Psoas muscle (tissue), 8 donors: ENCODE data around the gene CMSS1. TPM values are rescaled to one million over a fixed set of nuclear protein-coding genes. Genes with fewer than 3 reads are reported as not detected.

ENCODE experiments used
- ATAC-seq, 4 donors: fragments of 200-7000 bp; cut with Tn5 transposase; one replicate each; pipeline ENCODE4 v1.9.1; 2020; ENCODE audit warnings: moderate library complexity in 3 of 4, mild to moderate bottlenecking in 2 of 4
- DNase-seq, 2 donors: peaks; one replicate each; pipeline ENCODE4 v3.0.0-alpha.2; 2020
- H3K27ac ChIP-seq: fragments of 200-600 bp; one replicate; pipeline ENCODE4 v1.8.0; 2022
- H3K27me3 ChIP-seq, 3 donors: fragments of 200-600 bp in 1 of 3; one replicate each; pipeline versions ENCODE4 v1.6.1 to v1.8.0; 2013 to 2022; ENCODE audit warnings: low read length in 2 of 3, mild to moderate bottlenecking in 2 of 3, moderate library complexity in 1 of 3; ENCODE audit not compliant: insufficient read depth in 3 of 3
- H3K36me3 ChIP-seq, 2 donors: fragments of 200-600 bp in 1 of 2; one replicate each; pipeline versions ENCODE4 v1.6.1 to v1.8.0; 2013 to 2022; ENCODE audit warnings: low read depth in 1 of 2, mild to moderate bottlenecking in 1 of 2, moderate library complexity in 1 of 2; ENCODE audit not compliant: insufficient read depth in 1 of 2
- H3K4me1 ChIP-seq: fragments of 200-600 bp; one replicate; pipeline ENCODE4 v1.8.0; 2022
- H3K4me3 ChIP-seq: fragments of 200-600 bp; one replicate; pipeline ENCODE4 v1.8.0; 2022; ENCODE audit warnings: mild to moderate bottlenecking
- H3K9me3 ChIP-seq: fragments of 200-600 bp; one replicate; pipeline ENCODE4 v1.8.0; 2022
- CTCF ChIP-seq: fragments of 200-600 bp; IDR thresholded peaks from one replicate; pipeline ENCODE4 v1.8.0; 2022; ENCODE audit warnings: antibody characterized with exemption
- WGBS, 3 donors: extraction: QIAGEN DNeasy Blood & Tissue Kit; methylation state at CpG; one replicate each; pipeline versions ENCODE4 v1.1.6 to v1.1.7; 2013; 5-methylcytosine and 5-hydroxymethylcytosine counted together
- intact Hi-C, 2 donors: fragments of 100-400 bp; cut with DNase I; formaldehyde crosslinking; loops; one replicate each; pipeline versions ENCODE4 v1.11.0 to v1.14.2; 2022
- polyA plus RNA-seq, 3 donors: library from polyadenylated mRNA; stranded (reverse); fragments of 200-250 nt; gene quantifications; one replicate each; pipeline ENCODE4 v1.2.3, GENCODE V29; 2013
- total RNA-seq, 4 donors: library from RNA; stranded (reverse); fragmentation: NEBNext Ultra II Directional in 2 of 4; extraction: Animal tissue kit (Norgen Biotek cat#: 25700) in 2 of 4; gene quantifications; one replicate each; pipeline versions ENCODE4 v1.2.1 to v1.2.4, GENCODE V29; 2021 to 2023
- donor health status: healthy with polysubstance abuse.
- donor health status: DM: no; HTN: no; CAD: no; lungs with moderate emphysema.
- donor health status: Bipolar disorder and iron deficiency.
- donor health status: healthy.
- donor health status: DM: yes; HTN: yes; CAD: no.
- donor health status: DM: no; HTN: no; CAD: no.
- donor health status: DM: no; HTN: no; CAD: no.
- donor health status: DM: yes; HTN: yes; CAD: no.

Gene CMSS1
- total and polyA plus RNA-seq, 7 donors = 18.4 to 174 (median 58.8) TPM

GRCh38 chr3:100141586-100141985 lies 323.9 kb downstream of the CMSS1 start:
- peaks cover 14% of the 10 kb centered on the region for H3K9me3 ChIP-seq
- 57 to 83% (median 71%) methylated on average over 1 of the region's 1 CpG for WGBS, 3 donors
- H3K27ac ChIP-seq = no peak overlapping the region
- H3K4me1 ChIP-seq = no peaks in the 10 kb centered on the region
- H3K27me3 ChIP-seq = no peaks in the 10 kb centered on the region
- H3K36me3 ChIP-seq = no peaks in the 10 kb centered on the region
- no peak for DNase-seq
- TF ChIP-seq CTCF = no peak
- no peak overlapping the region for H3K4me3 ChIP-seq
- ATAC-seq = no peak
- intact Hi-C loops = no loop called here

DNA sequence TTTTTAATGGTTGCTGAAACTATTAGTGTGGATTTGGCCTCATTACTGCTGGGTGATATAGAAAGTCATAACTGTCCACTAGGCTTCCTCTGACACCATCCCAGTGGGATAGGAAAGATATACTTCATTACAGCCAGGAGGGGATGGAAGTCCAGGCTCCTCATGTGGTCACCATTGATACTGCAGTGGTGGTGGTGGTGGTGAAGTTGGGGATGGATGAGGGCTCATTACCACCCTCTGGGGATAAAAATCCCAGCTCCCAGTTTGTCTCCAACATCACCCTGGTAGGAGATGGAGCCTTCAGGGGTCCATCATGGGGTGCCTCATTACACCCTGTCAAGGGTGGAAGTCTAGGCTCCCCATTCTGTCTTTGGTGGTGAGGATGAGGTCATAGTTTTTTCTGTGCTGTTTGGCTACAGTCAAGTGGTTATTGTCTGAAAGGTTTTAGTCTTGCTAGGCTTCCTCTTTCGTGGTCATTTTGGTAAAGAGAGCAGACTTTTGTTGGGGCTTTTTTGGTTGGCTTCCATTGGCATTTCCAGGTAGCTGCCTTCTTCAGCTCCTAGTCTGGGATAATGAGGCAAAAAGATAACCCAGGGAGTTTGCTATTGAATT lies 326.7 kb downstream of the CMSS1 start:
- H3K27ac ChIP-seq = no peak overlapping the region
- ATAC-seq (no peak), DNase-seq (no peak)
- H3K36me3 ChIP-seq = no peaks in the 10 kb centered on the region
- no peaks in the 10 kb centered on the region for H3K27me3 ChIP-seq
- no peak for TF ChIP-seq CTCF
- peaks cover 14% of the 10 kb centered on the region for H3K9me3 ChIP-seq
- no peaks in the 10 kb centered on the region for H3K4me1 ChIP-seq
- 85 to 94% (median 90%) methylated on average over 1 of the region's 1 CpG for WGBS, 3 donors
- no peak overlapping the region for H3K4me3 ChIP-seq
- intact Hi-C loops = no loop called here

GRCh38 chr3:100149130-100149529 lies 331.5 kb downstream of the CMSS1 start:
- WGBS, 3 donors = 60 to 74% (median 61%) methylated on average over 2 of the region's 2 CpGs
- peaks cover 16% of the 10 kb centered on the region for H3K4me1 ChIP-seq
- ATAC-seq (no peak), DNase-seq (no peak)
- H3K4me3 ChIP-seq = no peak overlapping the region
- H3K36me3 ChIP-seq = no peaks in the 10 kb centered on the region
- H3K27ac ChIP-seq = peak overlapping the region; percentile 81
- no peak for TF ChIP-seq CTCF
- intact Hi-C loops = no loop called here
- no peaks in the 10 kb centered on the region for H3K9me3 ChIP-seq
- no peaks in the 10 kb centered on the region for H3K27me3 ChIP-seq

GRCh38 chr3:100149713-100150415 lies 332.2 kb downstream of the CMSS1 start:
- intact Hi-C loops = loop anchor here in 1 of 2 donors (2.0 kb wide), 1 partner anchor 23 kb away; no protein-coding TSS in a partner anchor
- ATAC-seq (peak in 1 of 4 donors; percentile 57), DNase-seq (peak; percentile 14 to 62)
- Histone ChIP-seq H3K4me1 (peaks cover 16% of the 10 kb centered on the region), H3K36me3 (no peaks in the 10 kb centered on the region), H3K27ac (peak overlapping the region; percentile 81), H3K9me3 (no peaks in the 10 kb centered on the region), H3K4me3 (no peak overlapping the region), H3K27me3 (no peaks in the 10 kb centered on the region)
- whole genome bisulfite sequencing, 3 donors = 57 to 74% (median 61%) methylated on average over 6 of the region's 6 CpGs
- no peak for TF ChIP-seq CTCF
